HCEC 1CT (cell line): ENCODE measurements around the gene LZTFL1.
"Not testable (repeated sequence)": the region's sequence is repeated elsewhere in the genome, so short reads cannot be mapped to it uniquely, and the experiment has no call there.

Source experiments
- DNase-seq: peaks from one replicate; pipeline ENCODE4 v3.0.0-alpha.2; 2017

The LZTFL1 gene

DNA sequence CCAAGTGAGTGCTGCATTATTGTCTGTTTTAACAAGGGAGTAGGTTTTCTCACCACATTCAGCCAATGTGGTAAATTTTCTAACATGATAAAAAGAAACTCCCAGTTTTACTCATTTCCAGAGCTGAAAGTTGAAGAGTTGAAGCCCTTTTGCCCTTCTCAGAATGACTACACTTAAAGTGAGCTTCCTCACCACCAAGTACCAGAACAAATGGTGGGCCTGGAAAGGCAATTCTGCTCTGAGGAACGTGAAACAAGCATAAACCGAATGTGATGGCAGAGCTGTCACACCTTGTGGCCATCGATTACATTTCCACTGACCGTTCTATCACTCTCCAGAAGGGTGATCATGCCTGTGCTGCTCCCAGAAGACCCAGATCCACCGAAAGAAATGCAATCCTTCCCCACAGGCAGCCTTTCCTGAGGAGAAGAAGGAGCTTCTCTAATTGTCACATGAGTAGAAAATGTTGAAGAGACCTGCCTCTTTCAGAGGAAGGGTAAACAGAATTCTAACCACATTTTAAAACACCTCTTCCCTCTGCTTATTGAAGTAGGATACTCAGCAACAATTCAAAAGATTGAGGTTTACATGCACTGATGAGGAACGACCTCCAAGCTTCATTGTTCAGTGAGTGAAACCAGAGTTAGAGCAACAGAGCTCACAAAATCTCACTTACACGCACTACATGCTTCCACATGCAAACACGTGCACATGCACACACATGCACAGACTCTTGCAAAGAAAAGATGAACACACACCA lies 23.0 kb upstream of the LZTFL1 start:
- no peak for DNase-seq

- DNase-seq = no peak
These were observed 19.3 kb upstream of the LZTFL1 start for GRCh38 chr3:45861043-45861719.

DNA sequence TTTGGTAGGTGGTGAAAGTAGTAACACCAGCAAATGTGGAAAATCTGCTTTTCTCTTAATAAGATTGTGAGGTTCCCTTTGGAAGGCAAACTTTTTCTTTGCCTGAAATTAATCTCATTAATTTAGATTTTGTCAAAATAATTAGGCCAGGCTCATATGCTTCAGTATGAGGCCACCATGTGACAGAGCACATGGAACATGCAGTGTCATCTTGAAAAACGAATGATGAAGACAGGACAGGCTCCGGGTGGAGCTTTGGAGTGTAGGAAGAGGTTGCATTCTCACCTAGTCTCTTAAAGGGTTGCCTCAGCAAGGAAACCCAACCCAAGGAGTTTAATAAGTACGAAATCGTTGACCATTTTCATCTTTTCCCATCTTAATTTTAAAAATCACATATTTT lies 18.6 kb upstream of the LZTFL1 start:
- no peak for DNase-seq

DNA sequence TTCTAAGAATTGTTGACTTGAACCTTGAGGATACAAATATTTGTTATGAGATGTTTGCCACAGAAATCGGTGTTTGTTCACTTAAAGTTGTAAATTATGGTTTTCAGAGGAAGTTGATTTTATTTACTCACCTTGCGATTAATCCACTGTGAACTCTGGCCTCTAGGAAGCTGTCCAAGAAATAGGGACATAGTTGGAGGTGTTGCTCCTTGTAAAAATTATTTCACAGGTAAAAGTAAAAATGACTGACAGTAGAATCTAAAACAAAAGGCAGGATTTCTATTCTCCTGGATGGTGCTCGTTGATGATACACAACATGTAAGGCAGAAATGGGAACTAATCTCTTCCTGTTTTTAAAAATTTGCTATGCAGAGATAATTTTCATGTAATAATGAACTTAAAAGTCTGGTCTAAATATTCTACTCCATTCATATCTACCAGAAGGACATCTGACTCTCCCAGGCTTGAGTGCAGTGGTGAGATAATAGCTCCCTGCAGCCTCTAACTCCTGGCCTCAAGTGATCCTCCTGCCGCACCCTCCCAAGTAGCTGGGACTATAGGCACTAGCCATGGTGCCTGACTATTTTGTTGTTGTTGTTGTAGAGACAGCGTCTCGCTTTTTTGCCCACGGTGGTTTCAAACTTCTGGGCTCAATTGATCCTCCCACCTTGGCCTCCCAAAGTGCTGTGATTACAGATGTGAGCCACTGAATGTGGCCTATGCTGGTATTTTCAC lies 17.1 kb upstream of the LZTFL1 start:
- no peak for DNase-seq

- DNase-seq = not testable (repeated sequence)
These were observed 15.1 kb upstream of the LZTFL1 start for GRCh38 chr3:45857024-45857423.

GRCh38 chr3:45856323-45856722 lies 14.4 kb upstream of the LZTFL1 start:
- not testable (repeated sequence) for DNase-seq

DNA sequence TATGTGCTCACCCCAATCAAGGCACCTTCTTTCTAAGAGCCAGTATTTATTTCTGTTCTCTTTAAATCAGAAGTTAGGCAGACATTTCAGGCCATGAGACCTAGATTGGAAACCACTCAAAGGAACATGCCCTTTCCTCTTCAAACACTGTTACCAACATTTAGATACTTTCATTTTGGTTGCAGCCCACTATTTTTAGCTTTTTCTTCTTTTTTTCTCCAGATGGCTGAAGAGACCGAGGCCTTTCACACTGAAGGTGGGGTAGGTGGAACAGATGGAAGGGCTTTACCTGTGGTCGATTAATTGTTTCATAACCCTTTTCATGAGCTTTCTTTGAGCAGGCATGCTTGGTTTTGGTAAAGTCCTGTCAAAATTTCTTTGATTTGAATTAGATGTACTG lies 10.9 kb upstream of the LZTFL1 start:
- no peak for DNase-seq

DNA sequence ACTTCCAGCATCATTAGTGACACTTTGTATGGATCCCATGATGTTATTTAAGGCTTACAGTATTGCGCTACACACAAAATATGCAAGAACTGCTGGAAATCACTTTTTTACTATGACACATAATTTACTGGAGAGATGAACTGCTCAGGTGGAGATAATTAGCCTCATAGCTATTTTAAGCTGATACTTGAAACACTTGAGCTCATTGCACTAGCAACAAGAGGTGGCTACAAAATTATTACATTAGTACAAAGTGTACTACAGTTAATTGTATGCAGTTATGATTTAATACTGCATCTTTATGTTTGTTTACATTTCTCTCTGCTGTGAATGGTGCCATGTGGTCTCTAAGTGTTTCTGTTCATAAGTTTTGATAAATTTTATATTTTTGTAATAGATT lies 6.5 kb upstream of the LZTFL1 start:
- no peak for DNase-seq

DNA sequence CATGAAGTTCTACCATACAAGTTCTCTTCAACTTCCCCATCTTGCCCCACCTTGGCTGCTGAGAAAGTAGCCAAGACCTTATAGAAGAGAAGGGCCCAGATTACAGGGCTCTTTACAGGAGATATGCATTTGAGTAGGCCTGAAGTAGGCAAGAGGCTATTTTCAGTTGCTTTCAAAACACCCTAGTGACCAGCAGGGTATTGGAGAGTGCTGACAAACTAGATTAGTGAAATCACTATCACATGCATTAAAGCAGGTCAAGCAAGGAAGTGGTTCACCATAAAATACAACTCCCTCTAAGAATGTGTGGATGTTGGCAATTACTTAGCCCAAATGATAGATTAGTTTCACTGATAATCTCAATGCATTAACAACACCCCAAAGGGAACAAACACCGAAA lies 2.7 kb upstream of the LZTFL1 start:
- DNase-seq = no peak

DNA sequence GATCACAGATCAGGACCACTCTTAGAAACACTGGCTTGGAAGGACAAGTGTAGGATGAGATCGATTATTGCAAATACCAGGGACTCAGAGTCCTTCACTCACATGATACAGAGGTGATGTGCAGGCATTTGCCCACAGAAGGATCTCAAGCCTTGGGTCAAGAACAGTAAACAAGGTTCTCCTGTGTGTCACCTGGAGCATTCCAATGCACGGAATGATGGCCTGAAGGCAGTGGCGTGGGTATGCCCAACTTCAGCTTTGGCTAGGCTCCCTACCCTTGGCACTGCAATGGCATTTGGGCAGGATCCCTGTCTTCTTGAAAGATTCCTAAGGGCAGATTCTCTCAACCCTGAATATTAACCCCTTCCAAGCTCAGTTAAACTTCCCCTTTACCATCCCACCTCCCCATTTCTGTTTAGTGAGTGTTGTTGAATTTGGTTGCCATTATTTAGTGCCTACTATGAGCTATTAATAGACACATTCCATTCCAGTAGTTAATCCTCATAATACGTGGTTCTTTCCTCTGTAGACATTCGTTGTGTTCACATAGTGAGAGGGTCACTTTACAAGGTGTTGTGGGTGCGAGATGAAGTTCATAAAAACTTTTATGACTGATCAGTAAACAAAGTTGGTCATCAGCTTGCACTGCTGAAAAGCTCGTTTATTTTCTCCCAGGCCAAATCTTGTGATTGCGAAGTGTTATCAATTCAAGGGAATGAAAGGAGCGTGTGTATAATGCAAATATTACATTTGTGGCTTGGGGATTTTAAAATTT lies 1.1 kb upstream of the LZTFL1 start:
- DNase-seq = no peak

- peak; percentile 20 for DNase-seq
These were observed 531 bp downstream of the LZTFL1 start for GRCh38 chr3:45841420-45841756.

DNA sequence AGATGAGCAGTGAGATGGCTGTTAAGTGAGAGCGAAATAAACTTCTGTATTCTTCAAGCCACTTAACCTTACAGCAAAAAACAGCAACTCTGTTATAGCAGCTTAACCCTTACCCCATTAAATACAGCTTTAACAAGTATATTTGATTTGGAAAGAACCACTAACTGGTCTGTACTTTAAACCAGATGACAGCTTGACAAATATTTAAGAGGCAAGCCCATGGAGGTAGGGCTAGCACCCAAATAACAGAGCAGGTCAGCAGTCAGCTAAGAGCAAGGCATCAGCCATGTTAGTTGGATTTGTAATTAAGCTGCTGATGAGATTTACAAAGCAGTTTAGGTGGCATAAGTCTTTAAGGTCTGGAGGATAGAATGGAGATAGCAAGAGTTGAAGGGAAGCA lies 3.5 kb downstream of the LZTFL1 start:
- no peak for DNase-seq

- DNase-seq = no peak
These were observed 9.2 kb downstream of the LZTFL1 start for GRCh38 chr3:45832699-45833098.

DNA sequence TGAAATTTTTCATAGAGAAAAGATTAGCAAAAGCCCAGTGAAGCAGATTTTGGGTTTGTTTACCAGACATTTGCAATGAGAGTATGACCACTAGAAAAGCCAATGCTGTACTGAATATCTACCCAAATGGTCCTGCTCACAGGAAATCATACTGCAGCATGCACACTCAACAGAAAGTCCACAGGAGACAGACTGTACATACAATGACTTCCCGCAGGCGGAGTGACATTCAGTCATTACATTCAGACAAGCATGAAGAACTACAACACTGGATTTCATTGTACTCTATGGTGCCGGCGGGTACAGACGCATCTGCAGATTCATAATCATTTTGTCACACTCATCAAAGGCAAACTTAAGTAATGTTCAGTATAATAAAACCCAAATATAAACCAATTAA lies 11.8 kb downstream of the LZTFL1 start:
- DNase-seq = no peak

DNA sequence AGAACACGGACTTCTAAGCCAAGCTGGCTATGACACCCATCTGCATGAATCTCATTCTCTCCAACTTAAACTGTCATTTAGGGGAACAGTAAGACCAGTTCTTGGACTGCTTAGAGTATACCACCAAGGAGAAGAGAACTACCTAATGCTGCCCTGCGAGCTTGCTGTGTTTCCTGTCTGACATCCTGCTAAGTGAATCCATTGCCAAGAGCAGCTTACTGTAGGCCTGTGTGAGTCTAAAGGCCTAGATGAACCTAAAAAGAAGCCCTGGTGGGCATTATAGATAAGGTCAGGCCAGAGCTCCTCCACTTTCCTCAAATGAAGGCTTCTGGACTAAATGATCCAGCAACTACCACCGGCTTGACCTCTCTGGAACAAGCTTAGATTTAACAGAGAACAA lies 15.0 kb downstream of the LZTFL1 start:
- no peak for DNase-seq

GRCh38 chr3:45826321-45826720 lies 15.6 kb downstream of the LZTFL1 start:
- no peak for DNase-seq

GRCh38 chr3:45821127-45821526 lies 20.8 kb downstream of the LZTFL1 start:
- no peak for DNase-seq

DNA sequence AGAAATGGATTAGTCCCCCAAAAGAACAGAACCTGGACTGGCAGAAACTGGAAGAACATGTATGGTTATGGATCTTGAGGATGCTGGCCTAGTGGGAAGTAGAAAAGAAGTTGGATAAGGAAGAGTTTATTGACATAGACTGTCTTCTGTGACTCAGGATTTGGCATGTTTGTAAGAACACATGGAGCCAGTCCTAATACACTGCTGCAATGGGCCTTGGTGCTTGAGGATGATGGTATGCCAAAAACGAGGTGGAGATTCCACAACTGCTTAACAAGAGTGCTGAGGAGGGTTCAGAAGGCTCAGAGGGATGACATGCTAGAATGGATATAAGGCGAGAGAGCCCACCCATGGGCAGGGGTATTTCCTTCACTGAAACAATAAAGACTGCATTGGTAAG lies 22.4 kb downstream of the LZTFL1 start:
- peak; percentile 62 for DNase-seq

GRCh38 chr3:45817831-45818522 lies 23.9 kb downstream of the LZTFL1 start:
- DNase-seq = peak; percentile 98

DNA sequence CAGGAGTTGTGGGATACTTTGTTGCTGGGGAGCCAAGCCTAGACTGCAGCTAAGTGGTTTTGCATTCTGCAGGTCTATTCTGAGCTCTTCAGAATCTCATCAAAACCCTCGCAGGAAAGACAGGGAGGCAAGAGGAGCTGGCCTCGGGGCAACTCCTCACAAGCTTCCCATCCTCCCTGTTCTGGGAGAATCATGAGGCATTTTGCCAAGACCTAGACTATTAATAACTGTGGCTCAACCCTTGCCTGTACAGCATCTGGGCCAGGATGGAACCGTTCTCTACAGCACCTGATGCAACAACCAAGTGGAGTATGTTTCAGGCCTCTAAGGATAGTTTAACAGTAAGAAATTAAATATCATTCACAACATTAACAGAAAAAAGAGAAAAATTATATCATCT lies 25.4 kb downstream of the LZTFL1 start:
- no peak for DNase-seq

DNA sequence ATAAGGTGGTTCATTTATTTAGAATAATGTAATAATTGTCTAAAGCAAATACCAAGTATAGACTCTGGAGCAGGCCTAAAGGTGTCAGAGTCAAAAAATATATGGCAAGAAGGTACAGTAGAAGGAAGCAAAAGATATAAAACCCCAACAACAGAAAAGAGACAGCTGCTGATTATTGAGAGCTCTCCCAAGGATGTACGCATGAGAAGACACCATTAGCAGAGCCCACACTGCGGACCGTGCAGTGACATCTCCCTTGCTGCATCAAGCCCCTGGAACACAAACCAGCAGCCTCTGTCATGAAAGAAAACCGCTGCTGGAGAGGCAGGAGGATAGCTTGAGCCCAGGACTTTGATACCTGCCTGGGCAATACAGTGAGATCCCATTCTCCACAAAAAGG lies 27.6 kb downstream of the LZTFL1 start:
- DNase-seq = no peak

- DNase-seq = no peak
These were observed 34.0 kb downstream of the LZTFL1 start for GRCh38 chr3:45807681-45808540.
